Brain microvascular endothelial cell (primary cell): Measurements from ENCODE around the gene TMEM185B.

Experiments
- DNase-seq: peaks from one replicate; pipeline ENCODE4 v3.0.0-alpha.2; 2020
- H3K27ac ChIP-seq: fragments of 250-450 bp; sonication (Bioruptor Pico); 2 replicates; pipeline ENCODE4 v1.5.1; 2020; ENCODE audit warnings: mild to moderate bottlenecking, moderate library complexity
- H3K27me3 ChIP-seq: fragments of 250-450 bp; sonication (Bioruptor Pico); replicated peaks from 2 replicates; pipeline ENCODE4 v1.5.1; 2020; ENCODE audit warnings: mild to moderate bottlenecking
- H3K36me3 ChIP-seq: fragments of 250-450 bp; sonication (Bioruptor Pico); replicated peaks from 2 replicates; pipeline ENCODE4 v1.5.1; 2020; ENCODE audit warnings: mild to moderate bottlenecking
- H3K4me3 ChIP-seq: 2 replicates; pipeline ENCODE4 v1.5.1; 2011; ENCODE audit warnings: low read depth, mild to moderate bottlenecking, control low read depth, low read length, moderate library complexity
- CTCF ChIP-seq: IDR thresholded peaks from 2 replicates; pipeline ENCODE4 v1.5.1; 2011; ENCODE audit warnings: low read depth, mild to moderate bottlenecking, moderate library complexity, low read length, control low read depth, inconsistent platforms; ENCODE audit errors: missing control alignments
- in situ Hi-C: cut with HindIII; loops from 2 replicates; pipeline ENCODE4 v1.10.0; 2017; ENCODE audit warnings: low sequenced_read_pairs, low pct_ligation_motif_present

TMEM185B gene

GRCh38 chr2:120224256-120224655 is 1.1 kb upstream of the TMEM185B start:
- no peak for DNase-seq
- in situ Hi-C loops: no loop called here
- Histone ChIP-seq H3K27me3 (no peaks in the 10 kb centered on the region), H3K4me3 (no peak overlapping the region), H3K36me3 (peaks cover 3% of the 10 kb centered on the region), H3K27ac (no peak overlapping the region)
- TF ChIP-seq CTCF: no peak

- Histone ChIP-seq H3K36me3 (peaks cover 3% of the 10 kb centered on the region), H3K27ac (peak overlapping the region; percentile 81), H3K4me3 (peak overlapping the region; percentile 61), H3K27me3 (no peaks in the 10 kb centered on the region)
- DNase-seq: no peak
- in situ Hi-C loops: no loop called here
- no peak for TF ChIP-seq CTCF
These were observed 790 bp downstream of the TMEM185B start for GRCh38 chr2:120222186-120223033.

GRCh38 chr2:120221616-120222015 is 1.6 kb downstream of the TMEM185B start:
- in situ Hi-C loops: no loop called here
- DNase-seq: no peak

GRCh38 chr2:120220756-120221155 is 2.4 kb downstream of the TMEM185B start:
- TF ChIP-seq CTCF: no peak
- in situ Hi-C loops: no loop called here

More at GRCh38 chr2:120221616-120222015, 1.6 kb downstream of the TMEM185B start:
- no peak for TF ChIP-seq CTCF
- peaks cover 3% of the 10 kb centered on the region for H3K36me3 ChIP-seq
- no peak overlapping the region for H3K4me3 ChIP-seq
- no peaks in the 10 kb centered on the region for H3K27me3 ChIP-seq
- H3K27ac ChIP-seq: no peak overlapping the region

GRCh38 chr2:120219766-120220165 is 3.4 kb downstream of the TMEM185B start:
- H3K27me3 ChIP-seq: no peaks in the 10 kb centered on the region
- H3K4me3 ChIP-seq: no peak overlapping the region
- in situ Hi-C loops: no loop called here
- DNase-seq: no peak
- peaks cover 3% of the 10 kb centered on the region for H3K36me3 ChIP-seq
- TF ChIP-seq CTCF: no peak
- H3K27ac ChIP-seq: no peak overlapping the region

More at GRCh38 chr2:120220756-120221155, 2.4 kb downstream of the TMEM185B start:
- DNase-seq: no peak
- H3K27ac ChIP-seq: no peak overlapping the region
- no peak overlapping the region for H3K4me3 ChIP-seq
- H3K36me3 ChIP-seq: peaks cover 3% of the 10 kb centered on the region
- H3K27me3 ChIP-seq: no peaks in the 10 kb centered on the region
